CD4-positive, alpha-beta T cell treated with Interferon alpha-2 for 1 hour (primary cell): ENCODE data around the gene ETF1.

ENCODE experiments used
- DNase-seq, 2 donors: peaks; one replicate each; pipeline ENCODE4 v3.0.0-alpha.2; 2020 to 2022

ETF1 gene

GRCh38 chr5:138560971-138561370, 17.9 kb upstream of the ETF1 start:
- DNase-seq: no peak

GRCh38 chr5:138559937-138560336, 16.9 kb upstream of the ETF1 start:
- no peak for DNase-seq

- no peak for DNase-seq
Measured at GRCh38 chr5:138557677-138558076, 14.6 kb upstream of the ETF1 start.

GRCh38 chr5:138554143-138554542, 11.1 kb upstream of the ETF1 start:
- no peak for DNase-seq

GRCh38 chr5:138553437-138554095, 10.5 kb upstream of the ETF1 start:
- no peak for DNase-seq

GRCh38 chr5:138552657-138553056, 9.6 kb upstream of the ETF1 start:
- DNase-seq: no peak

- DNase-seq: no peak
Measured at GRCh38 chr5:138549414-138549813, 6.4 kb upstream of the ETF1 start.

- DNase-seq: no peak
Measured at GRCh38 chr5:138545919-138546562, 3.0 kb upstream of the ETF1 start.

GRCh38 chr5:138544181-138545134, 1.4 kb upstream of the ETF1 start:
- peak in 1 of 2 donors; percentile 24 for DNase-seq

GRCh38 chr5:138543730-138544104, 681 bp upstream of the ETF1 start:
- DNase-seq: no peak

- DNase-seq: no peak
Measured at GRCh38 chr5:138542180-138542955, 668 bp downstream of the ETF1 start.

GRCh38 chr5:138541511-138542179, 1.4 kb downstream of the ETF1 start:
- no peak for DNase-seq

GRCh38 chr5:138539791-138540190, 3.2 kb downstream of the ETF1 start:
- DNase-seq: no peak

GRCh38 chr5:138538943-138539627, 4.0 kb downstream of the ETF1 start:
- no peak for DNase-seq

- DNase-seq: peak in 1 of 2 donors; percentile 30
Measured at GRCh38 chr5:138536665-138537315, 6.2 kb downstream of the ETF1 start.

GRCh38 chr5:138536215-138536614, 6.8 kb downstream of the ETF1 start:
- no peak for DNase-seq

GRCh38 chr5:138533973-138534941, 8.8 kb downstream of the ETF1 start:
- DNase-seq: no peak

- no peak for DNase-seq
Measured at GRCh38 chr5:138529812-138530211, 13.2 kb downstream of the ETF1 start.

GRCh38 chr5:138528744-138529469, 14.1 kb downstream of the ETF1 start:
- DNase-seq: no peak
